GM21737 (cell line): ENCODE measurements around the gene SYNGR3.
"Not testable (repeated sequence)": the region's sequence is repeated elsewhere in the genome, so short reads cannot be mapped to it uniquely, and the experiment has no call there.

Source experiments
- ATAC-seq: cut with Tn5 transposase; IDR thresholded peaks from one replicate; pipeline ENCODE4 v1.9.1; 2021; ENCODE audit warnings: mild to moderate bottlenecking, moderate library complexity; ENCODE audit not compliant: unreplicated experiment

Gene SYNGR3

DNA sequence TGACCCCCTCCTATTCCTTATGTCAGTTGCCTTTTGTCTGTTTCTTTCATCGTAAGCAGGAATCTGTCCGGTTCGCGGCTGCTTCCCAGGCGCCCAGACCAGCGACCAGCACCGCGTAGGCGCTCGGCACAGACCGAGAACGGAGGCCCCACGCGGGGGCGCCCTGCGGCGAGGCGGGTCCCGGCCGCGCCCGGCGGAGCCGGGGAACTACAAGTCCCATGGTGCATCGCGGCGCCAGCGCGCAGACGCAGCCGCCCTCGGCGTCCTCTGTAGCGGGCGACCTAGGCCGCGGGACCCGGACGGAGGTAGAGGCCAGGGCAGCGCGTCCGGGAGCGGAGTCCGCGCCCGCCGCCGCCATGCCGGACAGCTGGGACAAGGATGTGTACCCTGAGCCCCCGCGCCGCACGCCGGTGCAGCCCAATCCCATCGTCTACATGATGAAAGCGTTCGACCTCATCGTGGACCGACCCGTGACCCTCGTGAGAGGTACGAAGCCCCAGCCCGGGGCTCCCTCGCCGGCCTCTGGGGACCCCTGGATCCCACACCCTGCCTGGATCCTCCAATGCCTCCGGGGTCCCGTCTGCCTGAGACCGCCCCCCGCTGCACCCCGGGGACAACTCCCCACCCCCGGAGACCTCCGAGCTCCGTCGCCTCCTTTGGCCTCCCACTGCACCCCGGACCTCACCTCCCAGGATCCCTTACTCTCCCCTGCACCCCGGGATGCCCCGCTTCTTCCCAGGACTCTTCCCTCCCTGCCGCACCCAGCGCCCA, 30.3 kb upstream of the SYNGR3 start, which contains the start of gene NDUFB10:
NDUFB10 (plus strand) TSS at position 270 of the 771 bp plus-strand sequence; CDS start at position 357, 87 bp downstream.
- ATAC-seq: peak; percentile 74

GRCh38 chr16:1960665-1961630, 28.8 kb upstream of the SYNGR3 start:
- no peak for ATAC-seq

GRCh38 chr16:1961651-1962067, 28.1 kb upstream of the SYNGR3 start:
- no peak for ATAC-seq

- ATAC-seq: not testable (repeated sequence)
Observed at GRCh38 chr16:1962161-1963153, 27.3 kb upstream of the SYNGR3 start.

DNA sequence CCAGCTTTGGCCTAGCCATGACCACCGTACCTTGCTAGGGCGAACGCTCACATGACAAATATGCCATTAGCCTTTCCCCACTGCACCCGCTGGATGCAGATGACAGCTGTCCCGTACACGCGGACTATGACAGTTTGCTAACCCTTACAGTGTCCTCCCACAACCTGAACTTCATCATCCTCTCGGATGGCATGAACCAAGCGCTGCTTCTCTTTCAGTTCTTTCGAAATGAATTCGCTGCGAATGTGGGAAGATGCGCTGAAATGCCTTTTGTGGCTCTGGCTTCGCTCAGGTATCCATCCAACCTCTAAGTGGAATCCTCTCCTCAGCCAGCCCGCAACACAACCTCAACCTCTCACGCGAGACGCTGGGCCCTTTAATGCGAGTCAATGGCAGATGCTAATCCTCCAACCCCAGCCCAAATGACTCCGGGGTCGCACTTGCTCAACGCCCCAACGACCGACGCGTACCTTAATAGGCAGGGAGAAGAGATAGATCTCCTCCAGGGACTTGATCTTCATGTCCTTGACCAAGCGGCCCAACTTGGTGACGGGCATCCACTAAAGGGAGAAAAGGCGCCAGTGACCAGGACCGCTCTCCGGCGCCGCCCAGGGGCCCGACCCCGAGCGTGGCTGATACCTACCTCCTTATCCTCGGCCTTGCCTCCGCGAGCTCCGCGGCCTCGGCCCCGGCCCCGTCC, 25.8 kb upstream of the SYNGR3 start:
- peak; percentile 1 for ATAC-seq

DNA sequence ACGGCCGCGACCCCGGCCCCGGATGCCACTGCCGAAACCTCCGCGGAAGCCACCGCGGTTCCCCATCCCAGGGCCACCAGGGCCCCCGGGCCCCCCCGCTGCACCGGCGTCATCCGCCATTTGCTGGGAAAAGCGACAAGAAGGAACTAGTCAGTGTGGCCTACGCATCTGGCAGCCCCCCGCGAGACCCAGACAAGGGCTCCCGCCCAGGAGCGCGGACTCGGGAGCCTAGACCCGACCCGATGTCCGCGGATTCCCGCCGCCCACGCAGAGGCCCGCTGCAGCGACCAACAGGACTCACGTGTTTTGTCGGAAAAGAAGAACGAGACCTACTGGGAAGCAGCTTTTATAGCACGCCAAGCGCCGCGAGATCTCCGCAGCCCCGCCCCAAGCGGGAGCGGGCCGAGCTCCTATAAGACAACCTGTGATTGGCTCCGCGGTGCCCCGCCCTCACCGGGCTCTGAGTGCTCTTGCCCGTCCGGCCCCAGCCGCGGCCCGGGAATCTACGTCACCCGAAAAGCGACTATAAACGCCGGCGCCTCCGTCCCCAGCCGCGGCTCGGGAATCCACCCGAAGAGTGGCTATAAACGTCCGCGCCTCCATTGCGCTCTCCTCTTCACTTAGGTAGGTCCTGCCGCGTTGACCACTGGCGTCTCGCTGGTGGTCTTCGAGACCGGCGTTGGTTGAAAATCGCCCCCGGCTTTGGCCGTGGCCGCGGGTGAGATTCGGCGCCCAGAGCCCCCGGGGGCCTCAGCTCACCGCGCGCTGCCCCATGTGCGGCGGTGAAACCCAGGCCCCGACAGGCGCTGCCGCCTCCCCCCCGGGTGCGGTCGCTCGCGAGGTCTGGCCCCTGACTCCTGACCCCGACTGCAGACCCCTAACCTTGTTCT, 25.0 kb upstream of the SYNGR3 start, which contains the start of gene RPS2:
RPS2 (minus strand) TSS at position 321 of the 890 bp plus-strand sequence; CDS start at position 120, 201 bp downstream.
- ATAC-seq: peak; percentile 77

DNA sequence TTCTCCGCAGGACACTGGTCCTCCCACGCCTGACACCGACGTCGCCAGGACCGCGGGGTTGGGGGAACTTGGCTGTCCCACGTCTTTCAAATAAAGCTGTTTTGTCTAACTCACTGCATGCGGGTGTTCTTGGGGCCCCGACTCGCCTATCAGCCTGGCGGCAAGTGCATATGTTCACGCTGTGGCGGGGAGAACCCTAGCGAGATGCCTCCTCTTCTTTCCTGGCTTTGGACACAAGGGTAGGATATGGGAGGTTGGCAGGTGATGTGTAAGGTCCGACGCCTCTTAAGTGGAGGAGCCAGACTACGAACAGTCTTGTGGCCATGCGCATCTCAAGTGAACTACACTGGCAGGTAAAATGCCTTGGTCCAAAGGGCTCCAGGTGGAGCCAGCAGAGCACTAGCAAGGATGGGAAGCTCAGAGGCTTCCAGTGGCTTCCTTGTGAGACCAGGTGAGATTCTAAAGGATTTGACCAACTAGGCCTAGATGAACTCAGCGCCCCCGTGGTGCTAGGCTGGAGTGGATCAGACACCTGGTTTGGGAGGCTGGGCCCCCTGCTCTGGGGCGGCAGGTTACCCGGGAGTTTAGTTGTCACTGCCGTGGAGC, 24.3 kb upstream of the SYNGR3 start:
- ATAC-seq: no peak

DNA sequence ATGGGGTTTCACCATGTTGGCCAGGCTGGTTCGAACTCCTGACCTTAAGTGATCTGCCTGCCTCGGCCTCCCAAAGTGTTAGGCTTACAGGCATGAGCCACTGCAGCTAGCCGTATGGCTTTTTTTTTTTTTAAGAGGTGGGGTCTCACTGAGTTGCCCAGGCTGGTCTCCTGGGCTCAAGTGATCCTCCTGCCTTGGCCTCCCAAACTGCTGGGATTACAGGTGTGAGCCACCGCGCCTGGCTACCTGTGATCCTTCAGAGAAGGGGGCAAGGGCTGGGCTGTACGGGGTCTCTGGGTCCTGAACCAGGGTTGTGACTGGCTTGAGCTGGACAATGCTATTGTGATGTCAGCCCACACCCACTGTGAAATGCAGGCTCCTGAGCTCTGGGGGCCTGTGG, 23.3 kb upstream of the SYNGR3 start, which contains the start of gene RNF151:
RNF151 (plus strand) TSS at position 397 of the 400 bp plus-strand sequence. CDS start 26 bp downstream, outside the sequence.
- ATAC-seq: no peak

DNA sequence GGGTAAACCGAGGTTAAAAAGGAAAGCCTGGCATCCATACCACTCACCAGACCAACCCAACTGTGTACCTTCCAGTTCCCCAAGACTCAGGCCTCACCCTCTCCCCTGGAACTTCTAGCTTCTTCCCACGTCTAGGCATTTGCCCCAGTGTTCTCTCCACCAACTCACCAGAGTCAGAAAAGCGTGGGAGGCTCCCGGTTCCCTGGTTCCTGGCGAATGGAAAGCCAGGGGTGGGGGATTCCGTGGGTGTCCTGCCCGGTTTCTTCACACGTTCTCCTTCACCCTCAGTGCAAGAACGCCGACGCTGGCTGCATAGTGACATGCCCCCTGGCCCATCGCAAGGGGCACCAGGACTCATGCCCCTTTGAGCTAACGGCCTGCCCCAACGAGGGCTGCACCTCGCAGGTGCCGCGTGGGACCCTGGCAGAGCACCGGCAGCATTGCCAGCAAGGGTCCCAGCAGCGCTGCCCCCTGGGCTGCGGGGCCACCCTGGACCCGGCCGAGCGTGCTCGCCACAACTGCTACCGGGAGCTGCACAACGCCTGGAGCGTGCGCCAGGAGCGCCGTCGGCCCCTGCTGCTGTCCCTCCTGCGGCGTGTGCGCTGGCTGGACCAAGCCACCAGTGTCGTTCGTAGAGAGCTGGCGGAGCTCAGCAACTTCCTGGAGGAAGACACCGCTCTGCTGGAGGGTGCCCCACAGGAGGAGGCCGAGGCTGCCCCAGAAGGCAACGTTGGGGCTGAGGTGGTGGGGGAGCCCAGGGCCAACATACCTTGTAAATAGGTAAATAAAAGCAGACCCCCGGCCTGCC, 21.4 kb upstream of the SYNGR3 start:
- ATAC-seq: no peak

DNA sequence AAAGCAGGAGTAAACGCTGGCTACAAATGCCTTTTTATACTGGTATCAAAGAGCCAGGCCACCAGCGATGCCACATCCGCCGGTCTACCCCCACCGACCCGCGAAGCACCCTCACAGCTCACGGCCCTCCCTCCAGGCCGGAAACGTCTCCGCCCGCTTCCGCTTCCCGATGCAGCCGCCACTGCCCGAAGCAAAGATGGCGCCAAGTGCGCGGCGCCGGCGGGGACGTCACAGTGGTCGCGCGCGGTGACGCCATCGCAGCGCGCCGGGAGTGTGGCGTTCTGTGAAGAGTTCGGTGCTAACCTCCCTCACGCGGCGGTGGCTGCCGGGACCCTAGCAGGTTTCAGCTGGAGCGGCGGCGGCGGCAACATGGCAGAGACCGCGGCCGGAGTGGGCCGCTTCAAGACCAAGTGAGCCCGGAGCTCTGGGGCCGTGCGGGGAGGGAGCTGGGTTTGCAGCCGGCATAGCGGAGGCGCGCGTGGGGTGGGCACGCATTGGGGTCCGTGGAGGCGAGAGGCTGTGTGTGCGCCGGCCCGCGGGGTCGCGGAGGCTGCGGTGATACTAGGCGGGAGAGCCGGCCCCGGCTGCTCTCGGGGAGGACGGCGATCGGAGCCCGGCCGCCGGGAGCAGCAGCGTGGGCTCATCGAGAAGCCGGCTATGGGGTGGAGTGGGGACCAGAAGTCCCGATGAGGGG, 17.8 kb upstream of the SYNGR3 start, which contains the start of gene TBL3:
TBL3 (plus strand) TSS at position 258 of the 694 bp plus-strand sequence; CDS start at position 370, 112 bp downstream.
- peak; percentile 68 for ATAC-seq

DNA sequence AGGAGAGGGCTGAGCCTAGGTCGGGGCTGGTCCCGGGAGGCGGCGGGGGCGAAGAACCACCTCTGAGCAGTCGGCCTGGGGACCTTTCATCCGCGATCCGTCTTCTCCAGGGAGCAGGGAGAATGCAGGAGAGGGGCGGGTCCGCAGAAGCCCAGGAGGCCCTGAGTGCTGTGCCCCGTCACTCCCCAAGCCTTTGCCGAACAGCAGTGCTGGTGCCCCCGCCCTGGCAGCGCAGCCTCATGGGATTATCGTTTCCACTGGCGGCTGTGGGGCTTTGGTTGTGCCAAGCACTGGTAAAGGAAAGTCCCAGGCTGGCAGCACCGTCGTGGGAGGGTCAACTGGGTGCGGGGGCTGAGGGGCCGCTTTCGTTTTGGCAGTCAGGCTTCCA, 17.3 kb upstream of the SYNGR3 start:
- no peak for ATAC-seq

DNA sequence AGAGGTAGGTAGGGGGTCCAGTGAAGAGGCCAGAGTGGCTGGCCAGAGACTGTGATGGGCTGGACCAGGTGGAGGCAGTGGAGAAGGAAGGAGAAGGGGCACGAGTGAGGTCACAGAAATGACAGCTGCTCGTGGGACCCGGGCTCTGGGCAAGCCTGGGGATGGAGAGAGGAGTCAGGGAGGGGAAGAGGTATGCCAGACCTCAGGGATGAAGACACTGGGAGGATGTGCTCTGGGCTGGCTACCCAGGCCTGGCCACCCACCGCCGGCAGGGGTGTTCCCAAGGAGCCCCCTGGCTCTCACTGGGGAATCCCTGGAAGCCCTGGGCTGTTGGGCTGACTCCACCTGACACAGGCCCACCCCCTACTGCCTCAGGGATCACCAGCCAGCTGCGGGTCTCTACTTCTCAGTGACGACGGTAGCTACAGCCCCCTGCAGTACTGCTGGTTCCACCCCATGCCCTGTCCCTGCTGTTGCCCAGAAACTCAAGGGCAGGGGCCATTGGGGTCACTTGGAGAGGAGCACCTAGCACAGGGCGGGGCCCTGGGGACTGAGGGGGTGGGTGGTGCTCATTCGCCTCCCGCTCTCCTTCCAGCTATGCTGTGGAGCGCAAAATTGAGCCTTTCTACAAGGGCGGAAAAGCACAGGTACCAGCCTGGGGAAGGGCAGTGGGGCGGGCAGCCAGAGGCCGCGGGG, 16.2 kb upstream of the SYNGR3 start:
- no peak for ATAC-seq

DNA sequence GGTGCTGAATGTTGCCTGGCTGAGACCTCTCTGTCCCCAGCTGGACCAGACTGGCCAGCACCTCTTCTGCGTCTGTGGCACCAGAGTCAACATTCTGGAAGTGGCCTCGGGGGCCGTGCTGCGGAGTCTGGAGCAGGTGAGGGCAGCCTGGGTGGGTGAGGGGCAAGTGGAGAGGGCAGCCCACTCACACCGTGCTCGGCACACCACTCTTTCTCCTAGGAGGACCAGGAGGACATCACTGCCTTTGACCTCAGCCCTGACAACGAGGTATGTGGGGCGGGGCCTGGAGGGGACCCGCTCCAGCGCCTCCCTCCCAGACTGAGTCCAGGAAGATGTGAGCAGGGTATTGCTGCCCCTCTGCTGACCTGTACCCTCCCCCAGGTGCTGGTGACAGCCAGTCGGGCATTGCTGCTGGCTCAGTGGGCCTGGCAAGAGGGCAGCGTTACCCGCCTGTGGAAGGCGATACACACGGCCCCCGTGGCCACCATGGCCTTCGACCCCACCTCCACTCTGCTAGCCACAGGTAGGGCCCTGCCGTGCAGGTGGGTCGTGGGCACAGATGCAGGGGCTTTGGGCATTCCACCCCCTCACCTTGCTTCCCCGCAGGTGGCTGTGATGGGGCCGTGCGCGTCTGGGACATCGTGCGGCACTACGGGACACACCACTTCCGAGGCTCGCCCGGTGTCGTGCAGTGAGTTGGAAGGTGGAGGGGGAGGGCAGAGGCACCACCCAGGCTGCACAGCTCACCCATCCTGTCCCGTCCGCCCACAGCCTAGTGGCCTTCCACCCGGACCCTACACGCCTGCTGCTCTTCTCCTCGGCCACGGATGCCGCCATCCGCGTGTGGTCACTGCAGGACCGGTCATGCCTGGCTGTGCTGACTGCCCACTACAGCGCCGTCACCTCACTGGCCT, 15.4 kb upstream of the SYNGR3 start:
- ATAC-seq: no peak

- no peak for ATAC-seq
Observed at GRCh38 chr16:1975432-1976215, 14.1 kb upstream of the SYNGR3 start.
